HCT116 (cell line): ENCODE measurements around the gene BTBD2. TPM values are rescaled to one million over a fixed set of nuclear protein-coding genes. Genes with fewer than 3 reads are reported as not detected.

ENCODE experiments used
- ATAC-seq: fragments of 200-7000 bp; cut with Tn5 transposase; 2 replicates; pipeline ENCODE4 v1.9.1; 2020; ENCODE audit warnings: mild to moderate bottlenecking, moderate library complexity
- BruUV-seq: library from RNA; stranded (reverse); fragments of 400-500 nt; replicated peaks from 2 replicates; lab custom pipeline; 2021; lab: Mats Ljungman, UMichigan
- CTCF ChIA-PET: fragments of 300-600 bp; sonication (Branson Sonifier 250); formaldehyde crosslinking; loops from one replicate; lab custom pipeline; 2021; ENCODE audit warnings: antibody characterized with exemption; lab: Charles Lee
- POLR2A ChIA-PET: fragments of 300-600, 350-600 bp; sonication (Branson Sonifier 250); formaldehyde crosslinking; loops from one replicate; lab custom pipeline; 2021; ENCODE audit warnings: antibody characterized with exemption; lab: Charles Lee
- RAD21 ChIA-PET, 2 experiments: fragments of 300-600 bp; sonication (Branson Sonifier 250); formaldehyde crosslinking; loops; one replicate each; lab custom pipeline; 2023; ENCODE audit warnings: low total read pairs in 2 of 2; ENCODE audit not compliant: uncharacterized antibody in 2 of 2, unreplicated experiment in 2 of 2, low non-redundant PET in 1 of 2; lab: Charles Lee
- DNase-seq: peaks from one replicate; pipeline ENCODE4 v3.0.0-alpha.2; 2010; ENCODE audit warnings: low read depth, low spot score
- H2AFZ ChIP-seq: fragments of 200-600 bp; shearing (Covaris generic), sonication (generic); 2 replicates; pipeline ENCODE4 v1.6.1; 2017; ENCODE audit warnings: low read depth, mixed run types, mixed read lengths, antibody characterized with exemption, low read length; ENCODE audit not compliant: poor library complexity, severe bottlenecking
- H3K27ac ChIP-seq: 2 replicates; pipeline ENCODE4 v1.5.1; 2012; ENCODE audit warnings: low read depth, low read length
- H3K27me3 ChIP-seq: fragments of 200-600 bp; sonication (generic); 2 replicates; pipeline ENCODE4 v1.6.1; 2016; ENCODE audit warnings: mixed run types, low read length, mixed read lengths; ENCODE audit not compliant: insufficient read depth
- H3K36me3 ChIP-seq, 2 experiments: fragments of 200-500 bp in 1 of 2; fragments of 200-600 bp in 1 of 2; sonication (Bioruptor generic) in 1 of 2; sonication (generic) in 1 of 2; 2 replicates each; pipeline versions ENCODE4 v1.5.1 to v1.6.1; 2014 to 2016; ENCODE audit warnings: low read length in 2 of 2, inconsistent platforms in 1 of 2, mixed read lengths in 1 of 2, mixed run types in 1 of 2; ENCODE audit not compliant: insufficient read depth in 2 of 2, control insufficient read depth in 1 of 2
- H3K4me1 ChIP-seq, 2 experiments: fragments of 200-600 bp in 1 of 2; sonication (generic) in 1 of 2; 2 replicates each; pipeline versions ENCODE4 v1.5.1 to v1.6.1; 2012 to 2017; ENCODE audit warnings: low read length in 2 of 2, inconsistent platforms in 1 of 2, mild to moderate bottlenecking in 1 of 2, mixed read lengths in 1 of 2, mixed run types in 1 of 2, moderate library complexity in 1 of 2; ENCODE audit not compliant: insufficient read depth in 2 of 2, control insufficient read depth in 1 of 2
- H3K4me2 ChIP-seq: fragments of 200-600 bp; sonication (generic); 2 replicates; pipeline ENCODE4 v1.6.1; 2017; ENCODE audit warnings: mixed run types, low read length, mixed read lengths
- H3K4me3 ChIP-seq, 2 experiments: fragments of 200-600 bp in 1 of 2; sonication (generic) in 1 of 2; replicated peaks in 1 of 2; 2 replicates each; pipeline ENCODE4 v1.5.1; 2011 to 2016; ENCODE audit warnings: low read length in 2 of 2, control low read depth in 1 of 2, low read depth in 1 of 2, mild to moderate bottlenecking in 1 of 2, mixed read lengths in 1 of 2, mixed run types in 1 of 2
- H3K79me2 ChIP-seq: fragments of 200-600 bp; sonication (generic); 2 replicates; pipeline ENCODE4 v1.6.1; 2017; ENCODE audit warnings: mild to moderate bottlenecking, mixed run types, low read length, moderate library complexity, mixed read lengths; ENCODE audit not compliant: insufficient read depth
- H3K9ac ChIP-seq: fragments of 200-600 bp; sonication (generic); 2 replicates; pipeline ENCODE4 v1.6.1; 2016; ENCODE audit warnings: low read length, mixed read lengths
- H3K9me2 ChIP-seq: fragments of 200-600 bp; sonication (generic), shearing (Covaris generic); 2 replicates; pipeline ENCODE4 v1.6.1; 2017; ENCODE audit warnings: mixed run types, mild to moderate bottlenecking, moderate library complexity; ENCODE audit not compliant: insufficient read depth
- H3K9me3 ChIP-seq, 2 experiments: fragments of 200-500 bp in 1 of 2; fragments of 200-600 bp in 1 of 2; sonication (Bioruptor generic) in 1 of 2; sonication (generic) in 1 of 2; 2 replicates each; pipeline ENCODE4 v1.6.1; 2014 to 2017; ENCODE audit warnings: low read length in 2 of 2, mixed read lengths in 2 of 2, inconsistent platforms in 1 of 2, low read depth in 1 of 2, mild to moderate bottlenecking in 1 of 2, mixed run types in 1 of 2, moderate library complexity in 1 of 2; ENCODE audit not compliant: control insufficient read depth in 1 of 2, insufficient read depth in 1 of 2
- H4K20me1 ChIP-seq: fragments of 200-600 bp; sonication (generic), shearing (Covaris generic); 2 replicates; pipeline ENCODE4 v1.6.1; 2017; ENCODE audit warnings: mixed run types, mild to moderate bottlenecking, moderate library complexity; ENCODE audit not compliant: insufficient read depth
- CBX3 ChIP-seq: IDR thresholded peaks from 2 replicates; pipeline ENCODE4 v1.6.1; 2012; ENCODE audit warnings: low read depth
- EGR1 ChIP-seq: IDR thresholded peaks from 2 replicates; pipeline ENCODE4 v1.6.1; 2012; ENCODE audit warnings: low read depth
- ELF1 ChIP-seq: IDR thresholded peaks from 2 replicates; pipeline ENCODE4 v1.6.1; 2012; ENCODE audit warnings: low read depth, borderline replicate concordance
- EZH2phosphoT487 ChIP-seq: fragments of 200-600 bp; IDR thresholded peaks from 2 replicates; pipeline ENCODE4 v1.6.1; 2018; ENCODE audit warnings: antibody characterized with exemption, borderline replicate concordance
- FOSL1 ChIP-seq: IDR thresholded peaks from 2 replicates; pipeline ENCODE4 v1.6.1; 2012; ENCODE audit warnings: low read depth
- JUND ChIP-seq: IDR thresholded peaks from 2 replicates; pipeline ENCODE4 v1.6.1; 2012
- REST ChIP-seq: IDR thresholded peaks from 2 replicates; pipeline ENCODE4 v1.6.1; 2012; ENCODE audit warnings: low read depth
- SP1 ChIP-seq: IDR thresholded peaks from 2 replicates; pipeline ENCODE4 v1.6.1; 2012; ENCODE audit warnings: low read depth
- TCF7L2 ChIP-seq: IDR thresholded peaks from 2 replicates; pipeline ENCODE4 v1.7.0; 2011; ENCODE audit warnings: borderline replicate concordance, inconsistent platforms; ENCODE audit not compliant: insufficient read depth, insufficient read length; ENCODE audit errors: extremely low read depth
- YY1 ChIP-seq: IDR thresholded peaks from 2 replicates; pipeline ENCODE4 v1.6.1; 2011; ENCODE audit warnings: low read length, low read depth, moderate library complexity, mild to moderate bottlenecking; ENCODE audit not compliant: insufficient replicate concordance; ENCODE audit errors: extremely low read depth
- ZBTB33 ChIP-seq: IDR thresholded peaks from 2 replicates; pipeline ENCODE4 v1.6.1; 2011; ENCODE audit warnings: mild to moderate bottlenecking, low read length, moderate library complexity; ENCODE audit not compliant: insufficient replicate concordance; ENCODE audit errors: extremely low read depth
- ZFX ChIP-seq: fragments of 450-650 bp; IDR thresholded peaks from 2 replicates; pipeline ENCODE4 v1.6.1; 2017
- intact Hi-C: fragments of 100-400 bp; cut with micrococcal nuclease; formaldehyde crosslinking; loops from 2 replicates; pipeline ENCODE4 v1.10.0; 2022
- total RNA-seq: library from RNA; stranded (reverse); gene quantifications from one replicate; pipeline ENCODE4 v1.2.1, GENCODE V29; 2021; ENCODE audit not compliant: unreplicated experiment

The BTBD2 gene
- total RNA-seq, 1 experiment from 2014 or later = 112 TPM

- RAD21 ChIA-PET = no interaction called here
- peaks cover 3 to 18% of the 10 kb centered on the region in 2 experiments; a peak in 3 of 4 replicates for H3K36me3 ChIP-seq
- H3K4me3 ChIP-seq = no peak overlapping the region
- no peak overlapping the region for H2AFZ ChIP-seq
- BruUV-seq = no TSS peak
- DNase-seq (no peak), ATAC-seq (no peak)
- no peak overlapping the region for H3K27ac ChIP-seq
- H4K20me1 ChIP-seq = no peaks in the 10 kb centered on the region
- H3K4me2 ChIP-seq = no peak overlapping the region
- TF ChIP-seq SP1 (no peak), EZH2phosphoT487 (no peak), JUND (no peak), EGR1 (no peak), ELF1 (no peak), ZBTB33 (no peak), YY1 (no peak), TCF7L2 (no peak), CBX3 (no peak), ZFX (no peak), REST (no peak), FOSL1 (no peak)
- H3K79me2 ChIP-seq = no peaks in the 10 kb centered on the region
- intact Hi-C loops = no loop called here
- H3K4me1 ChIP-seq = no peaks in the 10 kb centered on the region
- POLR2A ChIA-PET = no interaction called here
- no peaks in the 10 kb centered on the region for H3K27me3 ChIP-seq
- H3K9me2 ChIP-seq = no peaks in the 10 kb centered on the region
- CTCF ChIA-PET = no interaction called here
- no peaks in the 10 kb centered on the region for H3K9me3 ChIP-seq
- no peak overlapping the region for H3K9ac ChIP-seq
Observed at GRCh38 chr19:1984357-1984756, 31.2 kb downstream of the BTBD2 start.
